Measurements from ENCODE around the gene SLC4A7. TPM values are rescaled to one million over a fixed set of nuclear protein-coding genes. Genes with fewer than 3 reads are reported as not detected.

The SLC4A7 gene
- total and polyA plus RNA-seq, 9 of the 15 experiments (the other 6 are each of a cell fraction or from before 2014, with no cell fraction given) = 1.7 to 13.6 (median 8.0) TPM

DNA sequence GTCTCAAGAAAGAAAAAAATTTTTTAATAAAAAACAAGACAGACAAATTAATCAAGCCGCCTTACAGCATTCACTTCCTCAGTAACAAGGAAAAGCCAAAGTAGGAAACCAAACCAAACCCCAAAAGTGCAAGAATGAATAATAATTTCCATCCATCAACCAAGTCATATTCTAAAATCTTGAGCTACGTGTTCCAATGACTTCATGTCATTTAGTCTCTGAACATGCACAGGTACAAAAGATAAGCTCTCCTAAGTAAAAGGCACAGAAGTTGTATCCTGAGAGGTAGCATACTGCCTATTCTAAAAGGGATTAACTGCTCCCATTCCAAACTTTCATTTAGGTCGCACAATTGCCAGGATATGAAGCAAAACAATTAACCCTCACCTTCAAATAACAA lies 29.7 kb downstream of the SLC4A7 start:
- Histone ChIP-seq H3K79me2 (ENCODE audit: control insufficient read depth, insufficient read depth, low read length) (no peaks in the 10 kb centered on the region), H4K20me1 (replicated peaks; ENCODE audit: control insufficient read depth, insufficient read depth, low read length) (no peaks in the 10 kb centered on the region), H3K36me3 (ENCODE audit: control insufficient read depth, insufficient read depth, low read length) (no peaks in the 10 kb centered on the region), H3K9ac (ENCODE audit: insufficient read depth in 1 of 2, low read depth in 2 of 2, low read length in 2 of 2) (no peak overlapping the region), H3K9me3 (replicated peaks; ENCODE audit: control insufficient read depth, insufficient read depth, low read depth, low read length) (no peaks in the 10 kb centered on the region), H3K27me3 (ENCODE audit: control insufficient read depth in 2 of 2, insufficient read depth in 2 of 2, low read length in 2 of 2) (no peaks in the 10 kb centered on the region), H3K27ac (ENCODE audit: extremely low read depth, low read depth, low read length) (no peak overlapping the region), H3K9me1 (ENCODE audit: control insufficient read depth, insufficient read depth, low read length) (no peaks in the 10 kb centered on the region), H2AFZ (ENCODE audit: low read depth, low read length) (no peak overlapping the region), H3K4me1 (replicated peaks in 1 of 2; ENCODE audit: control insufficient read depth in 2 of 2, insufficient read depth in 2 of 2, low read length in 2 of 2) (no peaks in the 10 kb centered on the region), H3K4me3 (no peak overlapping the region), H3K4me2 (ENCODE audit: insufficient read depth, low read length) (no peak overlapping the region)
- ChIA-PET CTCF (ENCODE audit: low intra/inter-chr PET ratio) (no interaction called here), POLR2A (interaction anchor here (0.8 to 1.0 kb wide), 2 partner anchors 12 to 1862 kb away, joined by 3 read pairs; no protein-coding TSS in a partner anchor)
- in situ Hi-C loops (cut with MboI) (no loop called here), intact Hi-C loops (cut with micrococcal nuclease) (no loop called here)
- DNase-seq (ENCODE audit: extremely low read depth in 1 of 4, low spot score in 3 of 4) (no peak), ATAC-seq (no peak), FAIRE-seq (no peak)
- BruUV-seq (replicated peaks) = no TSS peak
- WGBS (ENCODE audit: insufficient coverage, low coverage, missing lambda C conversion rate) = 18% methylated on average over 3 of the region's 3 CpGs
- TF ChIP-seq ZNF12 (CRISPR knock-in tag; IDR thresholded peaks at IDR 0.05) (no peak), FOXP4 (CRISPR knock-in tag; IDR thresholded peaks at IDR 0.05; ENCODE audit: borderline replicate concordance) (no peak), ZNF134 (CRISPR knock-in tag; conservative IDR thresholded peaks at IDR 0.05) (no peak), ZNF431 (CRISPR knock-in tag; IDR thresholded peaks at IDR 0.05) (no peak), ETS1 (conservative IDR thresholded peaks at IDR 0.05; ENCODE audit: control insufficient read depth, low read depth, low read length) (no peak), CBFA2T3 (IDR thresholded peaks at IDR 0.05) (no peak), AFF4 (CRISPR knock-in tag; IDR thresholded peaks at IDR 0.05) (no peak), ZNF3 (CRISPR knock-in tag; IDR thresholded peaks at IDR 0.05) (no peak), CTBP1 (IDR thresholded peaks at IDR 0.05; ENCODE audit: borderline replicate concordance) (no peak), E2F1 (CRISPR knock-in tag; IDR thresholded peaks at IDR 0.05) (no peak), DNMT1 (IDR thresholded peaks at IDR 0.05) (no peak), PPARD (CRISPR knock-in tag; IDR thresholded peaks at IDR 0.05) (no peak), XRCC5 (IDR thresholded peaks at IDR 0.05; ENCODE audit: low read depth, low read length) (no peak)
- TF ChIP-seq, protein P1, sequence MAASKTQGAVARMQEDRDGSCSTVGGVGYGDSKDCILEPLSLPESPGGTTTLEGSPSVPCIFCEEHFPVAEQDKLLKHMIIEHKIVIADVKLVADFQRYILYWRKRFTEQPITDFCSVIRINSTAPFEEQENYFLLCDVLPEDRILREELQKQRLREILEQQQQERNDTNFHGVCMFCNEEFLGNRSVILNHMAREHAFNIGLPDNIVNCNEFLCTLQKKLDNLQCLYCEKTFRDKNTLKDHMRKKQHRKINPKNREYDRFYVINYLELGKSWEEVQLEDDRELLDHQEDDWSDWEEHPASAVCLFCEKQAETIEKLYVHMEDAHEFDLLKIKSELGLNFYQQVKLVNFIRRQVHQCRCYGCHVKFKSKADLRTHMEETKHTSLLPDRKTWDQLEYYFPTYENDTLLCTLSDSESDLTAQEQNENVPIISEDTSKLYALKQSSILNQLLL (CRISPR knock-in tag; IDR thresholded peaks at IDR 0.05; ENCODE audit: borderline replicate concordance) = no peak
